ENCODE data around the gene LANCL2. TPM values are rescaled to one million over a fixed set of nuclear protein-coding genes. Genes with fewer than 3 reads are reported as not detected.

The LANCL2 gene
- total and polyA plus RNA-seq, 2 of the 4 experiments (the other 2 are of a cell fraction), result 11.7 to 17.9 TPM

GRCh38 chr7:55387062-55387965 lies 22.2 kb downstream of the LANCL2 start:
- TF ChIP-seq FOS (IDR thresholded peaks at IDR 0.05; ENCODE audit: low read depth, low read length) (no peak), MAFK (IDR thresholded peaks at IDR 0.05; ENCODE audit: low read depth, low read length) (no peak), MAZ (IDR thresholded peaks at IDR 0.05; ENCODE audit: borderline replicate concordance, low read depth, low read length) (no peak)
- Histone ChIP-seq H3K23ac (ENCODE audit: low read depth, low read length) (no peak overlapping the region), H3K4me3 (ENCODE audit: insufficient read depth, low read depth, low read length) (no peak overlapping the region), H3K9me3 (ENCODE audit: control insufficient read depth, insufficient read depth, low read length) (peaks cover 35% of the 10 kb centered on the region), H2BK20ac (ENCODE audit: low read depth, low read length) (no peak overlapping the region), H3K9ac (ENCODE audit: low read depth, low read length) (no peak overlapping the region), H4K5ac (ENCODE audit: low read depth, low read length) (no peak overlapping the region), H3K4me2 (ENCODE audit: low read depth, low read length) (no peak overlapping the region), H2AK5ac (ENCODE audit: low read depth, low read length) (no peak overlapping the region), H3K9me1 (ENCODE audit: insufficient read depth, low read length) (no peaks in the 10 kb centered on the region), H3K36me3 (ENCODE audit: control insufficient read depth, insufficient read depth, low read length) (0 out of 2 replicates have a peak, but pooled peaks cover 1% of the 10 kb centered on the region), H4K91ac (ENCODE audit: insufficient read depth, low read depth, low read length) (no peak overlapping the region), H3K56ac (ENCODE audit: extremely low read depth, insufficient read depth, low read length) (no peak overlapping the region), H4K20me1 (ENCODE audit: insufficient read depth, low read length) (no peaks in the 10 kb centered on the region), H3K18ac (ENCODE audit: low read depth, low read length) (no peak overlapping the region), H3K27me3 (ENCODE audit: control insufficient read depth, insufficient read depth, low read length) (no peaks in the 10 kb centered on the region), H3K14ac (replicated peaks; ENCODE audit: low read depth, low read length) (no peak overlapping the region), H3K27ac (ENCODE audit: insufficient read depth, low read length) (no peak overlapping the region), H2AFZ (replicated peaks; ENCODE audit: low read length, poor library complexity) (no peak overlapping the region), H3K4me1 (ENCODE audit: control insufficient read depth, insufficient read depth, low read length) (no peaks in the 10 kb centered on the region), H2BK120ac (ENCODE audit: low read depth, low read length) (no peak overlapping the region), H2AK9ac (replicated peaks; ENCODE audit: low read depth, low read length, poor library complexity) (no peak overlapping the region), H3K4ac (ENCODE audit: low read depth, low read length) (no peak overlapping the region), H4K8ac (ENCODE audit: low read depth in 2 of 2, low read length in 2 of 2) (no peak overlapping the region), H2BK5ac (ENCODE audit: low read depth, low read length, poor library complexity, severe bottlenecking) (no peak overlapping the region), H2BK15ac (ENCODE audit: low read depth, low read length) (no peak overlapping the region), H3K79me1 (ENCODE audit: low read depth in 1 of 2, low read length in 2 of 2) (peaks cover 5 to 6% of the 10 kb centered on the region in 2 experiments; a peak in 1 of 4 replicates)
- dilution Hi-C loops (cut with HindIII; ENCODE audit: low sequenced_read_pairs, unreplicated experiment) (no loop called here), intact Hi-C loops (cut with micrococcal nuclease) (no loop called here), in situ Hi-C loops (cut with MboI; ENCODE audit: low sequenced_read_pairs) (no loop called here)
- WGBS, 2 experiments (ENCODE audit: extremely low coverage in 2 of 2, insufficient read length in 1 of 2), result 83 to 100% methylated on average over 1 to 2 of the region's 7 CpGs
- ATAC-seq (ENCODE audit: low read depth), result no peak
- DNase-seq, result peak; percentile 19
- POLR2A ChIA-PET (ENCODE audit: unreplicated experiment), result no interaction called here
- no TSS peak for BruUV-seq (replicated peaks)
- CTCF ChIA-PET, result no interaction called here

Data from IMR-90 (cell line).